A549 (cell line): ENCODE data around the gene SLC30A3. TPM values are rescaled to one million over a fixed set of nuclear protein-coding genes. Genes with fewer than 3 reads are reported as not detected.
"Not testable (repeated sequence)": the region's sequence is repeated elsewhere in the genome, so short reads cannot be mapped to it uniquely, and the experiment has no call there.

Experiments
- ATAC-seq, 2 experiments: fragments of 200-7000 bp in 1 of 2; fragments of >200 bp in 1 of 2; cut with Nextera tagmentation in 1 of 2; cut with Tn5 transposase in 1 of 2; 3 replicates each; pipeline versions ENCODE4 v1.8.0 to v1.9.1; 2018 to 2020; ENCODE audit warnings: mild to moderate bottlenecking in 1 of 2, moderate library complexity in 1 of 2
- CTCF ChIA-PET: fragments of 300-600 bp; sonication (Branson Sonifier 250); formaldehyde crosslinking; extraction: SDS; loops from one replicate; lab custom pipeline; 2021; ENCODE audit warnings: antibody characterized with exemption, inconsistent platforms; lab: Yijun Ruan, JAX
- POLR2A ChIA-PET: fragments of 350-600 bp; formaldehyde crosslinking; extraction: SDS; loops from one replicate; lab custom pipeline; 2021; ENCODE audit warnings: antibody characterized with exemption, inconsistent platforms; lab: Yijun Ruan, JAX
- DNase-seq, 2 experiments: peaks; one replicate each; pipeline versions ENCODE4 v3.0.0 to v3.0.0-alpha.2; 2011 to 2016; ENCODE audit warnings: low read depth in 1 of 2, low spot score in 1 of 2
- FAIRE-seq: peaks from 2 replicates; lab custom pipeline; 2011; peaks lifted over from hg19 to GRCh38; lab: Jason Lieb, UNC
- H3K27ac ChIP-seq, 2 experiments: fragments of >200 bp; sonication (Bioruptor Twin); formaldehyde crosslinking; 3 replicates each; pipeline ENCODE4 v1.5.1; 2016 to 2017
- H3K4me1 ChIP-seq: fragments of >200 bp; sonication (Bioruptor Twin); formaldehyde crosslinking; 3 replicates; pipeline ENCODE4 v1.6.1; 2016
- H3K4me2 ChIP-seq: fragments of >200 bp; sonication (Bioruptor Twin); formaldehyde crosslinking; 3 replicates; pipeline ENCODE4 v1.6.1; 2016
- H3K4me3 ChIP-seq: fragments of >200 bp; sonication (Bioruptor Twin); formaldehyde crosslinking; 3 replicates; pipeline ENCODE4 v1.5.1; 2016
- H3K9me3 ChIP-seq: fragments of >200 bp; sonication (Bioruptor Twin); formaldehyde crosslinking; 3 replicates; pipeline ENCODE4 v1.6.1; 2016
- BCL3 ChIP-seq: fragments of >200 bp; sonication (Bioruptor Twin); formaldehyde crosslinking; IDR thresholded peaks from 3 replicates; pipeline ENCODE4 v1.6.1; 2016
- CTCF ChIP-seq: fragments of >200 bp; sonication (Bioruptor Twin); formaldehyde crosslinking; IDR thresholded peaks from 3 replicates; pipeline ENCODE4 v1.5.1; 2016
- E2F6 ChIP-seq: IDR thresholded peaks from 2 replicates; pipeline ENCODE4 v1.6.1; 2012; ENCODE audit warnings: low read depth, borderline replicate concordance
- EHF ChIP-seq: fragments of 250-450 bp; sonication (Bioruptor Pico); IDR thresholded peaks from 2 replicates; pipeline ENCODE4 v1.5.0; 2020; ENCODE audit warnings: mild to moderate bottlenecking
- EP300 ChIP-seq, 2 experiments: fragments of >200 bp; sonication (Bioruptor Twin); formaldehyde crosslinking; IDR thresholded peaks; 2 replicates in 1 of 2; 3 replicates in 1 of 2; pipeline ENCODE4 v1.6.1; 2016 to 2017
- FOSB ChIP-seq: fragments of 250-450 bp; sonication (Bioruptor Pico); IDR thresholded peaks from 2 replicates; pipeline ENCODE4 v1.5.0; 2020; ENCODE audit warnings: mild to moderate bottlenecking, moderate library complexity
- FOSL2 ChIP-seq, 2 experiments: fragments of 450-650 bp in 1 of 2; fragments of >200 bp in 1 of 2; sonication (Bioruptor Twin) in 1 of 2; formaldehyde crosslinking; IDR thresholded peaks; 2 replicates each; pipeline versions ENCODE4 v1.5.0 to v1.6.1; 2016 to 2020; ENCODE audit warnings: mild to moderate bottlenecking in 1 of 2, moderate library complexity in 1 of 2
- GATA3 ChIP-seq: IDR thresholded peaks from 2 replicates; pipeline ENCODE4 v1.6.1; 2012; ENCODE audit warnings: borderline replicate concordance
- HOXA7 ChIP-seq: fragments of 250-450 bp; sonication (Bioruptor Pico); IDR thresholded peaks from 2 replicates; pipeline ENCODE4 v1.5.0; 2020; ENCODE audit warnings: mild to moderate bottlenecking, moderate library complexity
- HOXB5 ChIP-seq: fragments of 250-450 bp; sonication (Bioruptor Pico); IDR thresholded peaks from 2 replicates; pipeline ENCODE4 v1.5.0; 2020; ENCODE audit warnings: mild to moderate bottlenecking, moderate library complexity
- JUN ChIP-seq, 2 experiments: fragments of >200 bp; sonication (Bioruptor Twin); formaldehyde crosslinking; IDR thresholded peaks; 2 replicates in 1 of 2; 3 replicates in 1 of 2; pipeline ENCODE4 v1.6.1; 2016 to 2017
- JUNB ChIP-seq: fragments of >200 bp; sonication (Bioruptor Twin); formaldehyde crosslinking; IDR thresholded peaks from 2 replicates; pipeline ENCODE4 v1.6.1; 2016
- KDM1A ChIP-seq: fragments of 200-600 bp; sonication (generic); IDR thresholded peaks from 2 replicates; pipeline ENCODE4 v1.6.1; 2016; ENCODE audit warnings: low read depth, mild to moderate bottlenecking
- KDM5A ChIP-seq: fragments of 200-600 bp; sonication (generic); IDR thresholded peaks from 2 replicates; pipeline ENCODE4 v1.6.1; 2016; ENCODE audit warnings: antibody characterized with exemption, mild to moderate bottlenecking
- MAX ChIP-seq: IDR thresholded peaks from 2 replicates; pipeline ENCODE4 v1.6.1; 2012
- MYC ChIP-seq: IDR thresholded peaks from 2 replicates; pipeline ENCODE4 v1.6.1; 2012; ENCODE audit warnings: mild to moderate bottlenecking, inconsistent platforms, low read length, improper control_type of control experiment, borderline replicate concordance
- NFE2L2 ChIP-seq: fragments of 150-350 bp; conservative IDR thresholded peaks from 2 replicates; pipeline ENCODE4 v1.6.1; 2014; ENCODE audit warnings: low read length
- NR3C1 ChIP-seq: fragments of >200 bp; sonication (Bioruptor Twin); formaldehyde crosslinking; IDR thresholded peaks from 3 replicates; pipeline ENCODE4 v1.6.1; 2017
- PHF8 ChIP-seq: fragments of 200-600 bp; sonication (generic); IDR thresholded peaks from 2 replicates; pipeline ENCODE4 v1.6.1; 2016; ENCODE audit warnings: low read depth, mild to moderate bottlenecking, antibody characterized with exemption, moderate library complexity, borderline replicate concordance
- RAD21 ChIP-seq, 2 experiments: fragments of >200 bp in 1 of 2; sonication (Bioruptor Twin) in 1 of 2; formaldehyde crosslinking in 1 of 2; IDR thresholded peaks in 1 of 2; conservative IDR thresholded peaks in 1 of 2; 2 replicates in 1 of 2; 3 replicates in 1 of 2; pipeline ENCODE4 v1.6.1; 2012 to 2018; ENCODE audit warnings: inconsistent platforms in 1 of 2
- RARB ChIP-seq: fragments of 250-450 bp; sonication (Bioruptor Pico); IDR thresholded peaks from 2 replicates; pipeline ENCODE4 v1.8.0; 2021; ENCODE audit warnings: mild to moderate bottlenecking, moderate library complexity
- SMC3 ChIP-seq: fragments of >200 bp; sonication (Bioruptor Twin); formaldehyde crosslinking; IDR thresholded peaks from 3 replicates; pipeline ENCODE4 v1.6.1; 2018; ENCODE audit warnings: inconsistent platforms
- TFCP2L1 ChIP-seq: fragments of 250-450 bp; sonication (Bioruptor Pico); IDR thresholded peaks from 2 replicates; pipeline ENCODE4 v1.5.0; 2021; ENCODE audit warnings: mild to moderate bottlenecking
- TP53 ChIP-seq: fragments of 250-450 bp; sonication (Bioruptor Pico); IDR thresholded peaks from 2 replicates; pipeline ENCODE4 v1.5.0; 2021; ENCODE audit warnings: mild to moderate bottlenecking, moderate library complexity
- USF2 ChIP-seq: fragments of 450-650 bp; IDR thresholded peaks from 2 replicates; pipeline ENCODE4 v1.6.1; 2014; ENCODE audit warnings: antibody characterized with exemption
- ZC3H11A ChIP-seq: fragments of 450-650 bp; IDR thresholded peaks from 2 replicates; pipeline ENCODE4 v1.6.1; 2014; ENCODE audit warnings: antibody characterized with exemption, mild to moderate bottlenecking
- ZFP36 ChIP-seq: fragments of 450-650 bp; IDR thresholded peaks from 2 replicates; pipeline ENCODE4 v1.6.1; 2014; ENCODE audit warnings: borderline replicate concordance; ENCODE audit not compliant: partially characterized antibody
- ZNF302 ChIP-seq: fragments of 250-450 bp; sonication (Bioruptor Pico); IDR thresholded peaks from 2 replicates; pipeline ENCODE4 v1.9.0; 2021; ENCODE audit warnings: inconsistent platforms, mild to moderate bottlenecking, moderate library complexity
- ZSCAN20 ChIP-seq: fragments of 250-450 bp; sonication (Bioruptor Pico); IDR thresholded peaks from 2 replicates; pipeline ENCODE4 v1.8.0; 2022; ENCODE audit warnings: mild to moderate bottlenecking, moderate library complexity
- WGBS: methylation state at CpG from one replicate; pipeline ENCODE4 v1.1.6; 2017; ENCODE audit errors: missing lambda C conversion rate; 5-methylcytosine and 5-hydroxymethylcytosine counted together
- polyA plus RNA-seq, 4 experiments: library from polyadenylated mRNA; depleted of rRNA in 3 of 4; stranded (reverse); fragments of >200 nt; fragmentation: RNase III in 1 of 4; extraction: RNeasy Plus Mini Kit Qiagen cat#74134 plus additional on column Dnase treatment in 1 of 4; gene quantifications; 2 replicates in 3 of 4; 3 replicates in 1 of 4; pipeline ENCODE4 v1.2.3, GENCODE V29; 2011 to 2017

The SLC30A3 gene
- polyA plus RNA-seq, 2 of the 4 experiments (the other 2 are of a cell fraction), result 0.90 to 1.9 TPM

GRCh38 chr2:27268296-27268695 lies 5.4 kb upstream of the SLC30A3 start:
- not testable (repeated sequence) for DNase-seq, ATAC-seq, H3K9me3 ChIP-seq, H3K27ac ChIP-seq, H3K4me2 ChIP-seq, H3K4me3 ChIP-seq, FAIRE-seq
- peaks cover 14% of the 10 kb centered on the region for H3K4me1 ChIP-seq
- ChIA-PET POLR2A (interaction anchor here (0.6 kb wide), 1 partner anchor 20 kb away, joined by 3 read pairs; no protein-coding TSS in a partner anchor), CTCF (interaction anchor here (0.6 to 14.1 kb wide), 5 partner anchors 9 to 165 kb away, joined by 3 to 302 read pairs (median 4); partner anchors contain the start of genes DNAJC5G and TRIM54)
- 81% methylated on average over 13 of the region's 13 CpGs for WGBS

- ATAC-seq, result no peak
- no peak overlapping the region for H3K4me3 ChIP-seq
- H3K4me2 ChIP-seq, result no peak overlapping the region; the same call in 2 of the 3 replicates
- peak; percentile 26 for TF ChIP-seq ZFP36
- TF ChIP-seq SMC3, result no peak
- H3K27ac ChIP-seq, result no peak overlapping the region
- ChIA-PET CTCF (interaction anchor here (0.7 to 14.1 kb wide), 42 partner anchors 8 to 381 kb away, joined by 3 to 302 read pairs (median 4); partner anchors contain the start of genes CAD, CGREF1, DNAJC5G and OST4), POLR2A (interaction anchor here (0.6 to 1.7 kb wide), 2 partner anchors 14 to 139 kb away, joined by 3 to 4 read pairs; no protein-coding TSS in a partner anchor)
- H3K4me1 ChIP-seq, result peaks cover 21% of the 10 kb centered on the region
- no peaks in the 10 kb centered on the region for H3K9me3 ChIP-seq
- DNase-seq, result no peak
- FAIRE-seq, result no peak
Measured at GRCh38 chr2:27265536-27265870, 2.7 kb upstream of the SLC30A3 start.

GRCh38 chr2:27264753-27265535 lies 2.1 kb upstream of the SLC30A3 start:
- Histone ChIP-seq H3K4me1 (peaks cover 21% of the 10 kb centered on the region), H3K4me2 (peak overlapping the region; percentile 94), H3K27ac (peak overlapping the region; percentile 32 to 73; a peak in 5 of 6 replicates), H3K4me3 (peak overlapping the region; percentile 75), H3K9me3 (no peaks in the 10 kb centered on the region)
- WGBS, result 12% methylated on average over 51 of the region's 56 CpGs
- FAIRE-seq, result no peak
- ATAC-seq, result peak; percentile 77 to 82
- POLR2A ChIA-PET, result interaction anchor here (0.6 to 1.7 kb wide), 2 partner anchors 15 to 138 kb away, joined by 3 to 4 read pairs; no protein-coding TSS in a partner anchor
- peak; percentile 82 to 96 for DNase-seq
- CTCF ChIA-PET, result interaction anchor here (0.6 to 14.1 kb wide), 50 partner anchors 9 to 380 kb away, joined by 3 to 302 read pairs (median 4); partner anchors contain the start of genes CAD, CGREF1, DNAJC5G and MPV17
- TF ChIP-seq E2F6 (peak; percentile 98), GATA3 (no peak), PHF8 (no peak), NR3C1 (no peak), JUN (IDR thresholded peaks at IDR 0.05) (no peak), TP53 (no peak), BCL3 (no peak), CTCF (peak; percentile 71), HOXB5 (CRISPR knock-in tag) (no peak), ZSCAN20 (CRISPR knock-in tag) (no peak), EP300 (IDR thresholded peaks at IDR 0.05) (no peak), SMC3 (peak; percentile 83), USF2 (peak; percentile 73), KDM5A (no peak), JUNB (no peak), MAX (peak; percentile 99), ZNF302 (CRISPR knock-in tag) (no peak), ZC3H11A (no peak), TFCP2L1 (CRISPR knock-in tag) (no peak), FOSL2 (IDR thresholded peaks at IDR 0.05) (no peak), FOSL2 (CRISPR knock-in tag; IDR thresholded peaks at IDR 0.05) (no peak), MYC (peak; percentile 51; the same call in 1 of the 2 replicates), RAD21 (conservative IDR thresholded peaks at IDR 0.05 in 1 of 2, IDR thresholded peaks at IDR 0.05 in 1 of 2) (peak; percentile 40 to 59; a peak in 4 of 5 replicates), EHF (CRISPR knock-in tag) (no peak), HOXA7 (CRISPR knock-in tag) (no peak), RARB (CRISPR knock-in tag) (no peak), KDM1A (no peak), NFE2L2 (no peak), FOSB (no peak)
